Activated effector memory CD4-positive, alpha-beta T cell treated with Interleukin-2 at 50 U/mL for 16 hours (primary cell): ENCODE measurements around the gene JAKMIP1.
"Not testable (repeated sequence)": the region's sequence is repeated elsewhere in the genome, so short reads cannot be mapped to it uniquely, and the experiment has no call there.

ENCODE experiments used
- DNase-seq: peaks from one replicate; pipeline ENCODE4 v3.0.0-alpha.2; 2020

The JAKMIP1 gene

DNA sequence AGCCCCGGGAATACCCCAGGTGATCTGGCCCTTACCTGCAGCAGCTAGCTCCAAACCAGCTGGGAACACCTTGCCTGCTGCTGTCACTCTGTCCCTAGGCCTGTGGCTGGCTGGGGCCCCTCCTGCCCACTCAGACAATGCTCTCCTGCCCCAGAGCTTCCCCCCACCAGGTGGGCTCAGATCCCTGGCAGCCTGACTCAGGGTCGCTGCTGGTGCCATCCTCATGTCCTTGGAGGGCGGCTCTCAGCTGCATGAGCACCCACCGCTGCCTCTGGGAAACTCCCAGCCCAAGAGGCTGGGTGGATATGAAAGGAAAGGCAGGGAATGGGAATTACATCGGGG, 197.9 kb downstream of the JAKMIP1 start:
- no peak for DNase-seq

DNA sequence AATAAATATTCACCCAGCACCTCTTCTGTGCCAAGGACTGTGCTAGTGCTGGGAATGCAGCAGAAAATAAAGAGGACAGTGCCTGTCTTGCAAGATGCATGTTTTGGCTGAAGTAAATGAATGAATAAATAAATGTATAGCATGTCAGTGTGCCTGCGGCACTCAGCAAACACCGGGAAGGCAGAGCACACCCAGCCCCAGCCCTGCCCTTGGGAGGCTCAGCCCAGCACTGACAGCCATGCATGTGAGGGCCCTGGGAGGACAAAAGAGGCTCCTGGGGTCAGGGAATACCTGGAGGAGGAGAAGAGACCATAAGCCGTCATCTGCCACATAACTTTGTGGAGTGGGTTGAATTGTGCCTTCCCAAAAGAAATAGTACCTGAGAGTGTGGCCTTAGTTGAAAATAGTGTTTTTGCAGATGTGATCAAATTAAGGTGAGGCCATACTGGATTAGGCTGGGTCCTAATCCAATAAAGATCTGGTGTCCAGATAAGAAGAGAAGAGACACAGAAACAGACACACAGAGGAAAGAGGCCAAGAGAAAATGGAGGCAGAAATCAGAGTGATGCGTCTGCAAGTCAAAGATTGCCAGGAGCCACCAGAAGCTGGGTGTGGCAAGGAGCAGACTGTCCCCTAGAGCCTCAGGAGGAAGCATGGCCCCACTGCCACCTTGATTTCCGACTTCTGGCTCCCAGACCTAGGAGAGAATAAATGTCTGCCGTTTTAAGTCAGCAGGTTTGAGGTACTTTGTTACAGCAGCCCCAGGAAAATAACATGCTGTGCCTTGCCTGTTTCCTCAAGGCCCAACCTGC, 198.5 kb downstream of the JAKMIP1 start:
- DNase-seq = no peak

DNA sequence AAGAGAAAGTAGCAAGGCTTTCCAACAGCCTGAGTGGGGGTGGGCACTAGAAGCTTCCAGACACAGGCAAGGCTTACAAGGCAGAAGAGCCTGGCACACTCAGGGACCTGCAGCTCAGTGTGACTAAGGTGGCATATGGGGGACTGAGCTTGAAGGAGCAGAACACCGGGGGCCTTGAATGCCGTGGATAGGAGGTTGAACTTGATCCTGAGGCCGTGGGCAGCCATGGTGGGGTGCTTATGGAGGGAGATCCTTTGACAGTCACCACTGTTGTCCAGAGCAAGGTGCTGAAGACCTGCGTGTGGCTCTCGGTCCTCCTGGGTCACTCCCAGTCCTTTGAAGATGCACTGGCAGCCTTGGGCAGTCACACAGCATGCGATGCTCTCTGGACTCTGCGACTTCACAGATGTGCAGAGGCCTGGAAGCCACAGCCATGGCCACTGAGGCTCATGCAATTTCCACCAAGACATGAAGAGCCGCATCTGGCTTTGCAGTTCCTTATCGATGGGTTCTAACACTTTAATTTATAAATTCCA, 200.5 kb downstream of the JAKMIP1 start:
- no peak for DNase-seq

- DNase-seq = no peak
Observed at GRCh38 chr4:5999356-5999755, 201.0 kb downstream of the JAKMIP1 start.

GRCh38 chr4:5998333-5998936, 201.9 kb downstream of the JAKMIP1 start:
- DNase-seq = peak; percentile 23

- no peak for DNase-seq
Observed at GRCh38 chr4:5996641-5997040, 203.7 kb downstream of the JAKMIP1 start.

GRCh38 chr4:5995901-5996623, 204.3 kb downstream of the JAKMIP1 start:
- DNase-seq = no peak

GRCh38 chr4:5993876-5994811, 206.2 kb downstream of the JAKMIP1 start:
- no peak for DNase-seq

DNA sequence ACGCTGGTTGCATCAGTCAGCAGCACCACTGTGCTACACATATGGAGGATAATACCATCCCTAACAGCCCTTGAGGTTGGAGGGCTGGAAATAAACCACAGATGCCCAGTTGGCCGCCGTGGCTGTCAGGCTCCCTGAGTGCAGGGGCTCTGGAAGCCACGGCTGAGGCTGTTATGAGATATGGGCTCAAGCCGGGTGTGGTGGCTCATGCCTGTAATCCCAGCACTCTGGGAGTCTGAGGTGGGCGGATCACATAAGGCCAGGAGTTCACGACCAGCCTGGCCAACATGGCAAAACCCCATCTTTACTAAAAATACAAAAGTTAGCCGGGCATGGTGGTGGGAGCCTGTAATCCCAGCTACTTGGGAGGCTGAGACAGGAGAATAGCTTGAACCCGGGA, 207.0 kb downstream of the JAKMIP1 start:
- DNase-seq = not testable (repeated sequence)

GRCh38 chr4:5992828-5993321, 207.5 kb downstream of the JAKMIP1 start:
- no peak for DNase-seq

DNA sequence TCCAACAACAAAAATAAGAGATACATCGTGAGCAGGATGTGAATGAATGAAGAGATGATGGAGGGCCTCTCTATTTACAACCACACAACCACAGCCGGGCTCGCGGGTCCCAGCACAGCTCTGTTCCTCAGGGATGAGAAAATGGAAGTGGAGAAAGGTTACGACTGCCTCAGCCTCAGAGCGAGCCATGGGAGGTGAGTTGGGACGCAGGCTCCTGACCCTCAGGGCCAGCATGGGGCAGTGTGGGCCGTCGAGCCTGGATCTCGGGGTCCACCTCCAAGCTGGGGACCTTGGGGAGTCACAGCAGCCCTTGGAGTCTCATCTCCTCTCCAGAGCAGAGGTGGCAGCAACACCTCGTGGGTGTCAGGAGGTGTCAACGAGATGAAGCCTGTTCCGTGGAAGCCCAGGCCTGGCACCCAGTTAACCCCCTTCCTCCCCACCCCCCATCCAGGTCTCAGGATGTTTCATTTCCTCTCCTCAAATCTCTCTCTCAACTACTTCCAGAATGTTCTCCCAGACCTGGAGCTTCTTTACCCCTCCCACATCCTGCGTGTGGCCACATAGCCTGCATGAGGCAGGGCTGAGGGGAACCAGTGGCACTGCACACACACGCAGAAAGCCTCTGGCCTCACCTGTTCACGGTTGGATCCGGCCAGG, 208.1 kb downstream of the JAKMIP1 start:
- no peak for DNase-seq

DNA sequence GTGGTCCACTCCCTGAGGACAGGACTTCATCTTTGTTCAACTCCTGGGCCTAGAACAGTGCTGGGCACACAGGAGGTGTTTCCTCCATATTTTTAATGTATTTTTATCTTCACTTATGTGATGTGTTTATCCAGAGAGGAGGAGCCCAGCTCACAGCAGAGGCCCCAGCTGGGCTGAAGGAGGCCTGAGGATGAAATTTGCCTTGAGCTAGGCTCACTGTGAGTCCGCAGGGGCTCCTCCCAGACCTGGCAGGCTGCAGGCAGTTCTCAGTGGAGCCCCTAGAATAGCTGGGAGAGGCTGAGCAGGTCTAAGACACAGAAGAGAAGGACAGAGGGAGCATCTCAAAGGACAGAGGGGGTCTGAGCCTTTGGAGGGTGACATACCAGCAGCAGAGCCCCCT, 208.9 kb downstream of the JAKMIP1 start:
- DNase-seq = no peak

DNA sequence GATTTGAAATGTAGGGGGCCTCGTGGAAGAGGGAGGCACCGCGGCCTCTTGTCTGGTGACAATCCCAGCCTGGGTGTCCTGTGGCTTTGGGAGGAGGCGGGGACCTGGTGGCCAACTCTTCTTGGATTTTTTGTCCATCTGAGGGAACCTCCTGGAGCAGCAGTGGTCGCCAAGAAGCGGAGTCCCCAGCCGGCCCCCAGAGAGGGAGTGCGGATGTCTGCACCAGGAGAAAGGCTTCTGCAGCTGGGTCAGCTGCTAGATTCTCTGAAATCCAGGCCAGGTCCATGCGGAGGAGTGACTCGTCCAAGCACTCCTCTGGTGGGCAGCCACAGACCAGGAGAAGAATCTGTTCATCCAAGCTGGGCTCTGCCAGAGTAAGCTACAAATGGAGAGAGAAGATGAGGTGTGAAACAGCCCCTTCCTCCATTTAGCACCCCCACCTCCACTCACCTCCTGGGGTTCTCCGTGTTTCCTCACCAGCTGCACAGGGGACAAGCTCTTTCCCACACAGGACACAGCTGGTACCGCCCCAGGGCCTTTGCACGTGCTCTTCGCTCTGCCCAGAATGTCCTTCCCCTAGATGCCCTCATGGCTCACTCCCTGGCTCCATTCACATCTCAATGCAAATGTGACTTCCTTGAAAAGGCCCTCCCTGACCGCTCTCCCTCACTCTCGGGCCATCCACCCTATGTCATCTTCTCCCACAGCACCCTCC, 209.7 kb downstream of the JAKMIP1 start:
- no peak for DNase-seq

DNA sequence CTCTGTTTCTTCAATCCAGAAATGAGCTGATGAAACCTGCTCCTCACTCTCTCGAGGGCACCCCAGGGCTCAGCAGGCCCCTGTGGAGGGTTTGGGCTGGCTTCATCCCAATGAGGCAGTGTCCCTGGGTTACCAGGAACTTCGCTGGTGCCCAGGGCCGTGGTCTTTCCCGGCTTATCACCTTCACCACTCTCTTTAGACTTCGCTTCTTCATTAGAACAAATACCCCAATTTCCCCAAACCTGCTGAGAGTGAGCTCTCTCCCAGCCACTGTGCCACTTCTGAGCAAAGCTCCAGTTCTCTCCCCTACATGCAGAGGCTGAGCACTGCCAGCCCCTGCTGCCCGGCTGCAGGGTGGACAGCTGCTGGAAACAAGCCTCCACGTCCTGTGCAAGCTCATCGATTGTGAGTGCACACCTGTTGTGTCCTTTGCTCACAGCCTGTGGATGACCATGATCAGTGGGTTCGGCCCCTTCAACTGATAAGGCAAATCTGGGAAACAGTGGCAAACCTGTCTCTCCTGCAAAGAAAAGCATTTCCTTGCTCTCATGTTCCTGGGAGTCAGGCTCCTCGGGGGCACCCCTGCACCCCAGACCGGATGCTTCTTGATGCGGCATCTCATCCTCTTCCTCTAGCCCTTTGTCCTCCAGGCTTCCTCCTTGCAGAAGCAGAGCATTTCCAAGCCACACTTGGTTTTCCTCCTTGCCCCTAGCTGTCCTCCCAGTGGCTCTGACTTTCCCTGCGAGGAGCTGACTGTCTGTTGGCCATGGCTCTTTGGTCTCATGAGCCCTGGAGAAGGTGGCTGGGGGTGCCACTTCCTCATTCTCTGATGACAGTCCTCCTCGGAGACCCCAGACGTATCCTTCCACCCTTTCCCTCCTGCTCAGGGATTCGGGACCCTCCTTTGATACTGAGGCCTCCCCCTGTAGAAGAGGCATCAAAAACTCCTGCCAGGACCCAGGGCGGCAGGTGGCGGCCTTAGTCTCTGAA, 210.8 kb downstream of the JAKMIP1 start:
- no peak for DNase-seq

- no peak for DNase-seq
Observed at GRCh38 chr4:5988086-5988845, 212.1 kb downstream of the JAKMIP1 start.

DNA sequence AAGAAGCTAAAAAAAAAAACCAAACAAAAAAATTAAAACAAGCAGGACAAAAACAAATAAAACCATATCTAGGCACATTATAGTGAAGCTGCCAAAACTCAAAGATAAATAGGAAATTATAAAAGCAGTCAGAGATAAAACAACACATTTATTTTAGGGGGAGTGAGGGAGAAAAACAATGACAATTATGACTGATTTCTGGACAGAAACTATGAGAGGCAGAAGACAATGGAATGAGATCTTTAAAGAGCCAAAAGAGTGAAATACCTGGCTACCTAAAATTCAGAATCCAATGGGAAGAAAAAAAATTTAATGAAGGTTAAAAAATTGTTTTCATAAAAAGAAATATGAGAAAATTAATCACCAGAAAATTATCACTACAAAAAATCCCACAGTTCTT, 215.5 kb downstream of the JAKMIP1 start:
- DNase-seq = no peak

GRCh38 chr4:5982156-5982973, 218.0 kb downstream of the JAKMIP1 start:
- DNase-seq = no peak
